Measurements from ENCODE around the gene ANTXR2.

The ANTXR2 gene

GRCh38 chr4:79958466-79959264 is 114.4 kb downstream of the ANTXR2 start:
- no peak overlapping the region for H3K4me3 ChIP-seq (ENCODE audit: low read depth, low read length)
- TF ChIP-seq CTCF (IDR thresholded peaks at IDR 0.05; ENCODE audit: low read depth, low read length, missing control alignments) = no peak
- no peaks in the 10 kb centered on the region for H3K27me3 ChIP-seq (replicated peaks)
- no peak for DNase-seq
- in situ Hi-C loops (cut with HindIII; ENCODE audit: low pct_ligation_motif_present, low sequenced_read_pairs) = no loop called here
- H3K27ac ChIP-seq = no peak overlapping the region
- peaks cover 2% of the 10 kb centered on the region for H3K36me3 ChIP-seq (replicated peaks)

- TF ChIP-seq CTCF (IDR thresholded peaks at IDR 0.05; ENCODE audit: low read depth, low read length, missing control alignments) = no peak
- no peaks in the 10 kb centered on the region for H3K27me3 ChIP-seq (replicated peaks)
- in situ Hi-C loops (cut with HindIII; ENCODE audit: low pct_ligation_motif_present, low sequenced_read_pairs) = no loop called here
- no peak overlapping the region for H3K4me3 ChIP-seq (ENCODE audit: low read depth, low read length)
- H3K36me3 ChIP-seq (replicated peaks) = peaks cover 2% of the 10 kb centered on the region
- no peak for DNase-seq
- no peak overlapping the region for H3K27ac ChIP-seq
These were observed 123.9 kb downstream of the ANTXR2 start for GRCh38 chr4:79949178-79949577.

GRCh38 chr4:79948739-79949138 is 124.3 kb downstream of the ANTXR2 start:
- Histone ChIP-seq H3K27ac (no peak overlapping the region), H3K27me3 (replicated peaks) (no peaks in the 10 kb centered on the region), H3K4me3 (ENCODE audit: low read depth, low read length) (no peak overlapping the region), H3K36me3 (replicated peaks) (peaks cover 2% of the 10 kb centered on the region)
- in situ Hi-C loops (cut with HindIII; ENCODE audit: low pct_ligation_motif_present, low sequenced_read_pairs) = no loop called here
- TF ChIP-seq CTCF (IDR thresholded peaks at IDR 0.05; ENCODE audit: low read depth, low read length, missing control alignments) = no peak
- no peak for DNase-seq

GRCh38 chr4:79948261-79948660 is 124.8 kb downstream of the ANTXR2 start:
- H3K27ac ChIP-seq = no peak overlapping the region
- in situ Hi-C loops (cut with HindIII; ENCODE audit: low pct_ligation_motif_present, low sequenced_read_pairs) = no loop called here
- no peak for DNase-seq
- no peak for TF ChIP-seq CTCF (IDR thresholded peaks at IDR 0.05; ENCODE audit: low read depth, low read length, missing control alignments)
- no peaks in the 10 kb centered on the region for H3K27me3 ChIP-seq (replicated peaks)
- peaks cover 2% of the 10 kb centered on the region for H3K36me3 ChIP-seq (replicated peaks)
- no peak overlapping the region for H3K4me3 ChIP-seq (ENCODE audit: low read depth, low read length)

- in situ Hi-C loops (cut with HindIII; ENCODE audit: low pct_ligation_motif_present, low sequenced_read_pairs) = no loop called here
- H3K27me3 ChIP-seq (replicated peaks) = no peaks in the 10 kb centered on the region
- no peak overlapping the region for H3K27ac ChIP-seq
- H3K4me3 ChIP-seq (ENCODE audit: low read depth, low read length) = no peak overlapping the region
- no peak for DNase-seq
- H3K36me3 ChIP-seq (replicated peaks) = peaks cover 2% of the 10 kb centered on the region
- no peak for TF ChIP-seq CTCF (IDR thresholded peaks at IDR 0.05; ENCODE audit: low read depth, low read length, missing control alignments)
These were observed 125.6 kb downstream of the ANTXR2 start for GRCh38 chr4:79947386-79947785.

GRCh38 chr4:79935274-79935673 is 137.8 kb downstream of the ANTXR2 start:
- no peak for DNase-seq
- H3K36me3 ChIP-seq (replicated peaks) = no peaks in the 10 kb centered on the region
- TF ChIP-seq CTCF (IDR thresholded peaks at IDR 0.05; ENCODE audit: low read depth, low read length, missing control alignments) = no peak
- no peaks in the 10 kb centered on the region for H3K27me3 ChIP-seq (replicated peaks)
- in situ Hi-C loops (cut with HindIII; ENCODE audit: low pct_ligation_motif_present, low sequenced_read_pairs) = no loop called here
- no peak overlapping the region for H3K4me3 ChIP-seq (ENCODE audit: low read depth, low read length)
- no peak overlapping the region for H3K27ac ChIP-seq
